ENCODE data around the gene EVA1A.
A peak's percentile ranks its signal among the peaks of the same experiment; 100 is the strongest.
"Not testable (repeated sequence)": the region's sequence is repeated elsewhere in the genome, so short reads cannot be mapped to it uniquely, and the experiment has no call there.

Gene EVA1A

DNA sequence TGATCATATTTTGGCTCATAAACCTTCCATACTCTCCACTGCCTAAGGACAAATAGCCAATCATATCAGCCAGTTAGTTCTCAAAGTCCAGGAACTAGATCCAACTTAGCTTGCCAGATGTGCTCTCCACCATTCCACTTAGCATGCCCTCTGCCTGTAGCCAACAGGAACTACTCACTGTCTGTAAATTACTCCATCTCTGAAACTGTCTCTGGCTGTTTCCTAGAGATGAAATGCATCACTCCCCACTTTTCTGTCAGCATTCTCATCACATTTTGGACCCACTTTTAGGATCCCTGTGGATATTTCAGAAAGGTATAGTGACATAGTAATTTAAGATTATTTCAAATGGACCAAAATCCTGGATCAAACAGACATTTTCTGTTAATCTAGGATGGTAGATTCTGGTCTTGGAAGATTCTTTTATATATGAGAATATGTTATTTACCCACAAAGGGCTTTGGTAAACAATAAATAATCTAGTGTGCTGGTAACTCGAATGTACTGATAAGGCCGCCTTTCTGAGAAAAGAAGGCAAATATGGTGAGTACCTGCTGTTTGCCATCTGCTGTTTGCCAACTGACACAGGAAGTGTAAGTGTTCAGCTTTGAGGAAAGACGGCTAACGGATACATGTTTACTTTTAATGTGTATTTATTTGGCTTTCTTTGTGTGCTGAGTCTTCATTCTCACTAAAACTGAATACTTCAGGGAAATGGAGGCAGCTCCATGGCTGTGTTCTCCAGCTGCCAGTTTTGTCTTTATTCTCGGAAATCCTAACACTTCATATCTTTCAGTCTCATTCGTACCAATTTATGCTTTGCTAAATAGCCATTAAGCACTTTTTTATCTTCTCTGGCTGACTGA is 79.5 kb downstream of the EVA1A start:
- DNase-seq: no peak

GRCh38 chr2:75477696-75478095 is 83.0 kb downstream of the EVA1A start:
- DNase-seq: not testable (repeated sequence)

DNA sequence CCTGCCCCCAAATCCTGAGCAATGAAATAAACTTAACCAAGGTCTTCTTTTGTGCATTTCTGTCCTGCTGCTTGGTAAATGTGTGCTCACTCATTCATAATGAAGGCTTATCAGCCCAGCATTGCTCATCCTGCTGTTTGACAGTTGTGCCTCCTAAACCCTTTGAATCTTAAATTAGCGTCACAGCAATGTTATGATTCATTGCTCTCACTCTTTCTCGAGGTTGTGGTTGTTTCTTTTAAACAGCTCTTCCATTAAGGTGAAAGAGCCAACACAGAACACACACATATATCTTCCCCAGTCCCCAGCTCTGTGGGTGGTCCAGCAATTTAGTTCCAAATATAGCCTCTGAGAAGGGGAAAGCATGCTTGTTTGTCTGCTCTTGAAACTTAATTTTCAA is 84.0 kb downstream of the EVA1A start:
- no peak for DNase-seq

- DNase-seq: no peak
Measured at GRCh38 chr2:75475976-75476375, 84.8 kb downstream of the EVA1A start.

GRCh38 chr2:75475049-75475448 is 85.7 kb downstream of the EVA1A start:
- DNase-seq: no peak

- no peak for DNase-seq
Measured at GRCh38 chr2:75474115-75474514, 86.6 kb downstream of the EVA1A start.

- DNase-seq: peak in 1 of 2 donors; percentile 3
Measured at GRCh38 chr2:75466708-75467311, 93.9 kb downstream of the EVA1A start.

DNA sequence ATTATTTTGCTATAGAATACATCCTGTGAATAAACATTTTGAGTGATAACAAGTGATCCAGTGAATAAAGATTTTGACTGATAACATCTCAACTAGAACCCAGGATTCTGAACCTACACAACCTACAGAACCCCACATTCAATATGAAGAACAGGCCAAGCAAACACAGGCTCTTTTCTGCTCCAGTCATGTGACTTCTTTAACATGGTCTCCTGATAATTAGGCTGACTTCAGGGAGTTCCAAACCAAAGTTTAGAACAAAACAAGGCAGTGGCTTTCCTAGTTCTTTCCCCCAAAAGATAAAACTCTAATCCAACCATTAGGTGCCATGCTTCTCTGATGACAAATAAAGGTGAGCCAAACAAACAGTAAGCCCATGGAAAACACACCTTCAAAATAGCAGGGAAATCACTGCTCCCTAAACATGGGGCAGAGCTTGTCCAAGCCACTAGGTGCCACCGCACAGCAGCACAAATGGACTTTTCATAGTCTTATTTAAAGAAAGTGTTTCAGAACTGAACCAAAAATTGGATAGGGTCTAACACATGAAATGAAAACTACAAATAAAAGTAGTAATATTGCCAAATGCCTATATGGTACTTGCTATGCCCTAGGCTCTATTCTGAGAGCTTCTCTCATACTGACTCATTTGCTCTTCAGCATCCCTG is 95.3 kb downstream of the EVA1A start:
- no peak for DNase-seq

DNA sequence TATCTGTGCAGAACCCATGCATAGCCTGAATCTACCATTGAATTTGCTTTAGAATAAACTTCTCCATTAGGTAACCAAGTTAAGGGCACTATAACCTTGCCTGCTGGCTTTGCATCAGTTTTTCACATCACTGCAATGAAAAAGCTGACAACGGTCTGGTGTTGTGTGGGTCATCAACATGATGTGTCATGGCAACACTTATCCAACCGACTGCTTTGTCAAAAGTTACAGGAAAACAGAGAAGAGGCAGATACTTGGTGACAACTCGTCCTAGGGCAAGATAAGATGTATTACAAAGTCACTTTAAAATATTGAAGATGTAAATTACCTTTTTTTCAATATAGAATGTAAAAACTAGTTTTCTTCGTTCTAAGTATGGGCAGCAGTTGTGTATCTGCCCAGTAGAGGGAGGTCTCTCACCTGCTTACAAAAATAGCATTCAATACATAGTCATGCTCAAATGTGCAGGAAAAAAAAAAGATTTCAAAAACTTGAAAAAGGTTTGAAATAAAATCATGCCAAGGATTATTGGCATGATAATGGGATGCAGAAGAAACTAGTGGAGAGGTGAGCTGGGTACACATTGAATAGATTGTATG is 96.3 kb downstream of the EVA1A start:
- no peak for DNase-seq

DNA sequence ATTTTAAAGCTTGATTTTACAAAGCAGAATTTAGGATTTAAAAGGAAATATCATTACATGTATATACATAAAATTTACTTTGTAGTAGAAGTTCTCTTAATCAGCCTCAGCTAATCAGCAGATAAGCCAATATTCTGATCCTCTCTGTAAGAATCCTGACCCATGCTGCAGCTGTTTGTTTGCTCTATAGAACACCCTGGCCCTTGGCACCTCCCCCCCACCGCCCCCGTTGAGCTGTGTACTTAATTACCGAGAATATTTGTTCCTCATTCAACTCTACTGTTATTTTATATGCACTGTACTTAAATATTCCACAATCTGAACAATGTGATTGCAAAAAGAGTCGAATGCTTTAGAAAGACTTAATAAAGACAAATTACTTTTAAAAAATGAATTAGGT is 98.0 kb downstream of the EVA1A start:
- DNase-seq: no peak

- DNase-seq: no peak
Measured at GRCh38 chr2:75462206-75462605, 98.5 kb downstream of the EVA1A start.

- DNase-seq: no peak
Measured at GRCh38 chr2:75460630-75461029, 100.1 kb downstream of the EVA1A start.

DNA sequence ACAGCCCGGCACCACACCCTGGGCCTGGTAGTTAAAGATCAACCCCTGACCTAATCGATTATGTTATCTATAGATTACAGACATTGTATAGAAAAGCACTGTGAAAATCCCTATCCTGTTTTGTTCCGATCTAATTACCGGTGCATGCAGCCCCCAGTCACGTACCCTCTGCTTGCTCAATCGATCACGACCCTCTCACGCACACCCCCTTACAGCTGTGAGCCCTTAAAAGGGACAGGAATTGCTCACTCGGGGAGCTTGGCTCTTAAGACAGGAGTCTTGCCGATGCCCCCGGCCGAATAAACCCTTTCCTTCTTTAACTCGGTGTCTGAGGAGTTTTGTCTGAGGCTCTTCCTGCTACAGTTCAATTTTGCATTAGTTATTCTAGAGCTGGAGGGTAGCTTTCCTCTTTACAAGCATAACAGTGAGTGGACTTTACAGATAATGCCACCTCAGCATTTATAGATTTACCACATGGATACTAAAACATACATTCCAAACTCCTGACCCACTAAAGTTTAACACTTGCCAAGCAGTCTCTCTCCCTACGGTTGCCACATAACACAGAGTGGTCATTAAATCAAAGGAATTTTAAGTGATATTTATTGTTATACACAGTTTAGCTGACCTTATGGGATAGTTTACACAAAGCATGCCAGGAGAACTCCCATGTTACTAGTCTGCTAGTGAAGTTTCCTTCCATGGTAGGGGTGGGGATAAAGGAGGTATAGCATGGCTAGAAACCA is 101.0 kb downstream of the EVA1A start:
- no peak for DNase-seq

DNA sequence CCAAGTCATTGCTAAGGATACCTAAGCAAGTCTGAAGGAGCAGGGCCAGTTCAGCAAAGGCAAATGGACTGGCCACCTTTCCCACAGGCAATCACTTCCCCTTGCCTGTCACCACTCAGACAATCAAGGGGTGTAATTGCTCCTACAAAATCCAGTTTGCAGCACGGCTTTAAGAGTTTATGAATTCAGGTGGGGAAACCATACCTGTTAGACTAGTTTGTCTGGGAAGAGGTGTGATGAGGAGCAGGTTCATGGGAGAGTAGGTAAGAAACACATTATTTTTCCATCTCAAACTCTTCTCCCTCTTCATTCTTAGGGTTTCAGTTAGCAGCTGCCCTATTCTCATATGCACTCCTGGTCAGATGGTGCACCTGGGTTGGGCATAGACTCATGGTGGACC is 102.5 kb downstream of the EVA1A start:
- no peak for DNase-seq

DNA sequence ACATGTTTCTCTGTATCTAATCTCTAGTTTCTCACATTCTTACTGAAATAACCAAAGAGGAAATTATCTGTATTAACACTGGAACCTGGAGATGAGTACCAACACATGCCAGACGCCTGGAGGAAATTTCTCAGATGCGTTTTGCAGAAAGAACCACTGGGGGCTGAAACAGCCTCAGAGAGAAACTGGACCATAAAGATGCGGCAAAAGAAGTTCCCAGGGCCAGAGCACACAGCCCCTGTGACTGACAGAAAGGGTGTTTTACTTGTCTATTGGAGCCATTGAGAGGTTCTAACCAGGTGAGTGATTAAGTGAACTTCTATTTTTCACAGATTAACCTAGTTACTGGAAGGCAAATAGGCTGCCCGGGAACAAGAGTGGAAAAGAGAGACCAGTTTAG is 103.9 kb downstream of the EVA1A start:
- DNase-seq: no peak

DNA sequence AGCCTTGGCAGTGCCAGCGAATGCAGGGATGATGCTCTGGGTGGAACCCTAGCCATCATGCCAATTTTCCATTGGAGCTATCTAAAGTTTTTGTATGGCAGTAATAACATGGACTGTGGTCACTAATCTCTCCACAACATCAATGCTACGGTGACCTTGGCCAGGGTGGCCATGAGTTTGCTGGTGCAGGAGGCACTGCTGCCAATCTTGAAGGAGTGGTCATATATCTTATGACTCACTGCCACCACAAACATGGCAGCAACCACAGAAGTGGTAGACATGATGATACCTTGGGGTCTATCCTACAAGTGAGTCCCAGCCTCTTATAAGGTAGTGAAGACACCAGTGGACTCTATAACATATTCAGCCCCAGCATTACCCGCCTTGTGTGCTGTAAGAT is 104.6 kb downstream of the EVA1A start:
- no peak for DNase-seq

- no peak for DNase-seq
Measured at GRCh38 chr2:75454241-75454620, 106.5 kb downstream of the EVA1A start.

DNA sequence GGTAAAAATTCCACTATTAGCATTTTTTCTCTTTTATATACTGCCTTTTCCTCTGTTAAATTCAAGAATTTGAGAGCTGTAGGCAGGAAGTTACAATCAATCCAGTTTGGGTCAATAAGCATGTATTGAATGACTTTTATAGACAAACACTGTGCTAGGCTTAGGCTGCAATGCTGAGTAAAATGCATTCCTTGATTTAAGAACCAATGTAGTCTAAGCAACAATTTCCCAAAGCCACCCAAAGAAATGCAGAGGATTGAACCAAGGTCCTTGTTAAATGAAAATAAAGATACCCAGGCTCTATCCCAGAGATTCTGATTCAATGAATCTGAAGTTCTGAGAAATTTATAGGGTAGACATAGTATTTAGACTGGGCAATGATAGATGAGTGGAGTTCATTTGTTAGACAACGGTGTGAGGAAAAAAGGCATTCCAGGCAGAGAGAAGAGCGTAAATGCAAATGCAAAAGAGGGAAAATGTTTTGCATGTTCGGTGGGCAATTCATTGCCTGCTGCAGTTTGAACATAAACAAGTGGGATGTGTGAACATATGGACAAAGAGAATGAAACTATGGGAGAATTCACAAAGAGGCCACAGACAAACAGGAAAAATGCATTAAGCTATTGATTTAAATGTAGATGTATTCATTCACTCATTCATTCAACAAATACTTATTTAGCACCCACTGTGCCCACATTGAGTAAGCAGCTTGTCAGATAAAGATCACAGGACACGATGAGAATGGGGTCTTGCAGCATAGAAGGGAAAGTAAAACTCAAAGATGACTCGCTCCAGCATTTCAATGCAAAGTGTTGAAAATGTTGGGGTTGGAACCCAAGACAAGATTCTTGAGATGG is 107.1 kb downstream of the EVA1A start:
- no peak for DNase-seq

- no peak for DNase-seq
Measured at GRCh38 chr2:75450068-75450467, 110.7 kb downstream of the EVA1A start.

- no peak for DNase-seq
Measured at GRCh38 chr2:75447176-75447575, 113.6 kb downstream of the EVA1A start.
